Measurements from ENCODE around the gene EIF5. TPM values are rescaled to one million over a fixed set of nuclear protein-coding genes. Genes with fewer than 3 reads are reported as not detected.
A peak's percentile ranks its signal among the peaks of the same experiment; 100 is the strongest.

The EIF5 gene
- polyA plus RNA-seq, 1 experiment: 477 TPM

- no peak overlapping the region for H3K27ac ChIP-seq (ENCODE audit: low read depth, low read length)
- TF ChIP-seq CTCF (IDR thresholded peaks at IDR 0.05; ENCODE audit: low read depth, low read length): no peak
- H3K27me3 ChIP-seq (ENCODE audit: control insufficient read depth, insufficient read depth, low read length): no peaks in the 10 kb centered on the region
- CTCF ChIA-PET: no interaction called here
- no peak for DNase-seq (ENCODE audit: low read depth, low spot score)
- H3K9me3 ChIP-seq (ENCODE audit: control insufficient read depth, insufficient read depth, low read length): no peaks in the 10 kb centered on the region; the same call in 1 of the 2 replicates
- POLR2A ChIA-PET: no interaction called here
- H3K4me3 ChIP-seq (ENCODE audit: low read depth, low read length): no peak overlapping the region; the same call in 1 of the 2 replicates
These were observed 1.7 kb upstream of the EIF5 start for GRCh38 chr14:103332143-103332919.

- TF ChIP-seq CTCF (IDR thresholded peaks at IDR 0.05; ENCODE audit: low read depth, low read length): no peak
- ChIA-PET CTCF (interaction anchor here (1.3 to 1.4 kb wide), 3 partner anchors 56 to 59 kb away, joined by 3 to 6 read pairs (median 4); no protein-coding TSS in a partner anchor), POLR2A (interaction anchor here (0.7 to 2.9 kb wide), 9 partner anchors 9 to 506 kb away, joined by 3 to 32 read pairs (median 5); partner anchors contain the start of gene MARK3)
- Histone ChIP-seq H3K27me3 (ENCODE audit: control insufficient read depth, insufficient read depth, low read length) (no peaks in the 10 kb centered on the region), H3K9me3 (ENCODE audit: control insufficient read depth, insufficient read depth, low read length) (no peaks in the 10 kb centered on the region; the same call in 1 of the 2 replicates), H3K4me3 (ENCODE audit: low read depth, low read length) (peak overlapping the region; percentile 90), H3K27ac (ENCODE audit: low read depth, low read length) (peak overlapping the region; percentile 93)
- DNase-seq (ENCODE audit: low read depth, low spot score): no peak
These were observed 896 bp downstream of the EIF5 start for GRCh38 chr14:103334644-103335622.

GRCh38 chr14:103336191-103336590 is 2.2 kb downstream of the EIF5 start:
- Histone ChIP-seq H3K27me3 (ENCODE audit: control insufficient read depth, insufficient read depth, low read length) (no peaks in the 10 kb centered on the region), H3K27ac (ENCODE audit: low read depth, low read length) (no peak overlapping the region), H3K4me3 (ENCODE audit: low read depth, low read length) (peak overlapping the region; percentile 90), H3K9me3 (ENCODE audit: control insufficient read depth, insufficient read depth, low read length) (no peaks in the 10 kb centered on the region; the same call in 1 of the 2 replicates)
- CTCF ChIA-PET: interaction anchor here (1.4 kb wide), 2 partner anchors 54 to 58 kb away, joined by 4 to 6 read pairs; no protein-coding TSS in a partner anchor
- POLR2A ChIA-PET: interaction anchor here (0.7 to 1.0 kb wide), 4 partner anchors 10 to 106 kb away, joined by 3 to 4 read pairs (median 4); no protein-coding TSS in a partner anchor
- DNase-seq (ENCODE audit: low read depth, low spot score): no peak
- no peak for TF ChIP-seq CTCF (IDR thresholded peaks at IDR 0.05; ENCODE audit: low read depth, low read length)

- Histone ChIP-seq H3K27ac (ENCODE audit: low read depth, low read length) (no peak overlapping the region), H3K4me3 (ENCODE audit: low read depth, low read length) (no peak overlapping the region), H3K27me3 (ENCODE audit: control insufficient read depth, insufficient read depth, low read length) (no peaks in the 10 kb centered on the region), H3K9me3 (ENCODE audit: control insufficient read depth, insufficient read depth, low read length) (no peaks in the 10 kb centered on the region; the same call in 1 of the 2 replicates)
- DNase-seq (ENCODE audit: low read depth, low spot score): no peak
- POLR2A ChIA-PET: interaction anchor here (0.5 to 1.6 kb wide), 2 partner anchors 39 to 53 kb away, joined by 3 read pairs; no protein-coding TSS in a partner anchor
- TF ChIP-seq CTCF (IDR thresholded peaks at IDR 0.05; ENCODE audit: low read depth, low read length): no peak
- CTCF ChIA-PET: interaction anchor here (0.7 kb wide), 1 partner anchor 20 kb away, joined by 3 read pairs; no protein-coding TSS in a partner anchor
These were observed 3.8 kb downstream of the EIF5 start for GRCh38 chr14:103337794-103338193.
